Measurements from ENCODE around the gene MAP2K3.

MAP2K3 gene

GRCh38 chr17:21282850-21283249 is 1.7 kb upstream of the MAP2K3 start:
- in situ Hi-C loops (cut with HindIII; ENCODE audit: low pct_ligation_motif_present, low sequenced_read_pairs), result no loop called here
- H3K27me3 ChIP-seq (replicated peaks), result no peaks in the 10 kb centered on the region
- peak overlapping the region; percentile 51 for H3K27ac ChIP-seq
- H3K36me3 ChIP-seq (replicated peaks), result no peaks in the 10 kb centered on the region
- DNase-seq, result no peak
- TF ChIP-seq, protein P1, sequence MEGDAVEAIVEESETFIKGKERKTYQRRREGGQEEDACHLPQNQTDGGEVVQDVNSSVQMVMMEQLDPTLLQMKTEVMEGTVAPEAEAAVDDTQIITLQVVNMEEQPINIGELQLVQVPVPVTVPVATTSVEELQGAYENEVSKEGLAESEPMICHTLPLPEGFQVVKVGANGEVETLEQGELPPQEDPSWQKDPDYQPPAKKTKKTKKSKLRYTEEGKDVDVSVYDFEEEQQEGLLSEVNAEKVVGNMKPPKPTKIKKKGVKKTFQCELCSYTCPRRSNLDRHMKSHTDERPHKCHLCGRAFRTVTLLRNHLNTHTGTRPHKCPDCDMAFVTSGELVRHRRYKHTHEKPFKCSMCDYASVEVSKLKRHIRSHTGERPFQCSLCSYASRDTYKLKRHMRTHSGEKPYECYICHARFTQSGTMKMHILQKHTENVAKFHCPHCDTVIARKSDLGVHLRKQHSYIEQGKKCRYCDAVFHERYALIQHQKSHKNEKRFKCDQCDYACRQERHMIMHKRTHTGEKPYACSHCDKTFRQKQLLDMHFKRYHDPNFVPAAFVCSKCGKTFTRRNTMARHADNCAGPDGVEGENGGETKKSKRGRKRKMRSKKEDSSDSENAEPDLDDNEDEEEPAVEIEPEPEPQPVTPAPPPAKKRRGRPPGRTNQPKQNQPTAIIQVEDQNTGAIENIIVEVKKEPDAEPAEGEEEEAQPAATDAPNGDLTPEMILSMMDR (IDR thresholded peaks at IDR 0.05; ENCODE audit: low read depth, low read length, missing control alignments), result no peak
- H3K4me3 ChIP-seq (ENCODE audit: low read depth, low read length), result no peak overlapping the region

- TF ChIP-seq, protein P1 (IDR thresholded peaks at IDR 0.05; ENCODE audit: low read depth, low read length, missing control alignments), result no peak
- Histone ChIP-seq H3K27ac (peak overlapping the region; percentile 31), H3K4me3 (ENCODE audit: low read depth, low read length) (peak overlapping the region; percentile 50), H3K27me3 (replicated peaks) (no peaks in the 10 kb centered on the region), H3K36me3 (replicated peaks) (no peaks in the 10 kb centered on the region)
- in situ Hi-C loops (cut with HindIII; ENCODE audit: low pct_ligation_motif_present, low sequenced_read_pairs), result no loop called here
- peak; percentile 38 for DNase-seq
Observed at GRCh38 chr17:21283482-21284318, 811 bp upstream of the MAP2K3 start.

- in situ Hi-C loops (cut with HindIII; ENCODE audit: low pct_ligation_motif_present, low sequenced_read_pairs), result no loop called here
- no peak for DNase-seq
- Histone ChIP-seq H3K36me3 (replicated peaks) (no peaks in the 10 kb centered on the region), H3K27ac (peak overlapping the region; percentile 74), H3K27me3 (replicated peaks) (no peaks in the 10 kb centered on the region), H3K4me3 (ENCODE audit: low read depth, low read length) (peak overlapping the region; percentile 78)
- TF ChIP-seq, protein P1 (IDR thresholded peaks at IDR 0.05; ENCODE audit: low read depth, low read length, missing control alignments), result peak; percentile 18
Observed at GRCh38 chr17:21285164-21286065, 904 bp downstream of the MAP2K3 start.

GRCh38 chr17:21286066-21286770 is 1.7 kb downstream of the MAP2K3 start:
- Histone ChIP-seq H3K27me3 (replicated peaks) (no peaks in the 10 kb centered on the region), H3K36me3 (replicated peaks) (no peaks in the 10 kb centered on the region), H3K27ac (peak overlapping the region; percentile 83), H3K4me3 (ENCODE audit: low read depth, low read length) (peak overlapping the region; percentile 78)
- TF ChIP-seq, protein P1 (IDR thresholded peaks at IDR 0.05; ENCODE audit: low read depth, low read length, missing control alignments), result no peak
- in situ Hi-C loops (cut with HindIII; ENCODE audit: low pct_ligation_motif_present, low sequenced_read_pairs), result no loop called here
- peak; percentile 98 for DNase-seq

- TF ChIP-seq, protein P1 (IDR thresholded peaks at IDR 0.05; ENCODE audit: low read depth, low read length, missing control alignments), result no peak
- in situ Hi-C loops (cut with HindIII; ENCODE audit: low pct_ligation_motif_present, low sequenced_read_pairs), result no loop called here
- DNase-seq, result no peak
Observed at GRCh38 chr17:21286909-21287702, 2.6 kb downstream of the MAP2K3 start.

More at GRCh38 chr17:21286909-21287702, 2.6 kb downstream of the MAP2K3 start:
- Histone ChIP-seq H3K4me3 (ENCODE audit: low read depth, low read length) (peak overlapping the region; percentile 39), H3K27me3 (replicated peaks) (no peaks in the 10 kb centered on the region), H3K27ac (peak overlapping the region; percentile 83), H3K36me3 (replicated peaks) (no peaks in the 10 kb centered on the region)
